GDM1 (cell line): ENCODE measurements around the gene SEZ6L.

Experiments used
- DNase-seq: peaks from one replicate; lab custom pipeline; 2025; lab: John Stamatoyannopoulos, UW

Gene SEZ6L

GRCh38 chr22:26339755-26340154 lies 170.5 kb downstream of the SEZ6L start:
- DNase-seq, result no peak

GRCh38 chr22:26342745-26343410 lies 173.6 kb downstream of the SEZ6L start:
- no peak for DNase-seq

- DNase-seq, result no peak
Observed at GRCh38 chr22:26345496-26345895, 176.2 kb downstream of the SEZ6L start.

GRCh38 chr22:26348810-26349526 lies 179.7 kb downstream of the SEZ6L start:
- DNase-seq, result no peak

GRCh38 chr22:26354707-26355106 lies 185.4 kb downstream of the SEZ6L start:
- DNase-seq, result no peak

- no peak for DNase-seq
Observed at GRCh38 chr22:26357281-26357680, 188.0 kb downstream of the SEZ6L start.

- no peak for DNase-seq
Observed at GRCh38 chr22:26357813-26358212, 188.6 kb downstream of the SEZ6L start.

- no peak for DNase-seq
Observed at GRCh38 chr22:26359156-26359555, 189.9 kb downstream of the SEZ6L start.

- DNase-seq, result peak; percentile 44
Observed at GRCh38 chr22:26360169-26360885, 191.1 kb downstream of the SEZ6L start.

- no peak for DNase-seq
Observed at GRCh38 chr22:26362471-26362870, 193.2 kb downstream of the SEZ6L start.

GRCh38 chr22:26364066-26365015 lies 195.1 kb downstream of the SEZ6L start:
- DNase-seq, result peak; percentile 50

- DNase-seq, result no peak
Observed at GRCh38 chr22:26367402-26368245, 198.4 kb downstream of the SEZ6L start.

GRCh38 chr22:26372890-26373289 lies 203.6 kb downstream of the SEZ6L start:
- DNase-seq, result no peak

- DNase-seq, result no peak
Observed at GRCh38 chr22:26374391-26375026, 205.2 kb downstream of the SEZ6L start.

- no peak for DNase-seq
Observed at GRCh38 chr22:26377170-26377830, 208.0 kb downstream of the SEZ6L start.

GRCh38 chr22:26380072-26380830 lies 211.0 kb downstream of the SEZ6L start:
- DNase-seq, result no peak

- DNase-seq, result no peak
Observed at GRCh38 chr22:26382782-26383181, 213.5 kb downstream of the SEZ6L start.

GRCh38 chr22:26383968-26384556 lies 214.8 kb downstream of the SEZ6L start:
- no peak for DNase-seq

GRCh38 chr22:26385164-26385563 lies 215.9 kb downstream of the SEZ6L start:
- DNase-seq, result no peak
